ENCODE data around the gene MICAL1. TPM values are rescaled to one million over a fixed set of nuclear protein-coding genes. Genes with fewer than 3 reads are reported as not detected.
A peak's percentile ranks its signal among the peaks of the same experiment; 100 is the strongest.

Gene MICAL1
- total RNA-seq, 1 donor from 2014 or later = 50.6 TPM

DNA sequence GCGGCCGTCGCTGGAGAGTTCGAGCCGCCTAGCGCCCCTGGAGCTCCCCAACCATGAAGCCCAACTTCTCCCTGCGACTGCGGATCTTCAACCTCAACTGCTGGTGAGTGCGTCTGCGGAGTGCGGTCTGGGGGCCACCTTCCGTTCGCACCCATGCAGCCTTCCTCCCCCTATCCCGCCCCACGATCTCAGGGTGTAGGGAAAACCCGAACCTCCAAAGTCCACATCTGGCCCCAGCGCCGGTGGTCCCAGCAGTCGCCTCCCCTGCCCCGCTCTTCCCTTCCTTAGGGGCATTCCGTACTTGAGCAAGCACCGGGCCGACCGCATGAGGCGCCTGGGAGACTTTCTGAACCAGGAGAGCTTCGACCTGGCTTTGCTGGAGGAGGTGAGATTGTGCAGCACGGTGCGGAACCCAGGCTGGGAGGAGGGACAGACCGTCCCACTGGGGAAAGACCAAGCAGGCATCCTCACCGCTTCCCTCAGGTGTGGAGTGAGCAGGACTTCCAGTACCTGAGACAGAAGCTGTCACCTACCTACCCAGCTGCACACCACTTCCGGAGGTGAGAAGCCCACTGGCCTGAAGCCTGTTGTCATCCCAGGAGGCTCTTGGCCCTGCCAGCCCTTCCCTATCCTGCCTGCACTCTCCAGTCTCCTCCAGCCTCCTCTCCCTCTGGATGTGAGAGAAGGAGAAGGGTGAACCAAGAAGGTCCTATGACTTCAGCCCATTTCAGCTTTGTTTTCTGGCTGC lies 14.3 kb downstream of the MICAL1 start:
- peak overlapping the region; percentile 80 for H2AFZ ChIP-seq (replicated peaks)
- H3K27ac Mint-ChIP-seq = peak overlapping the region; percentile 94
- H3K27me3 Mint-ChIP-seq (ENCODE audit: insufficient read depth, low read depth) = peaks cover 5% of the 10 kb centered on the region
- H3K4me3 Mint-ChIP-seq = peak overlapping the region; percentile 94
- peaks cover 7% of the 10 kb centered on the region for H3K4me1 ChIP-seq
- peaks cover 16% of the 10 kb centered on the region for H3F3A ChIP-seq (ENCODE audit: low read depth)
- no peaks in the 10 kb centered on the region for H3K9me3 Mint-ChIP-seq
- peak overlapping the region; percentile 86 for H3K4me2 ChIP-seq
- H4K20me1 ChIP-seq (ENCODE audit: low read depth) = no peaks in the 10 kb centered on the region
- H3K9ac ChIP-seq = peak overlapping the region; percentile 51
- peaks cover 16% of the 10 kb centered on the region for H3K4me1 Mint-ChIP-seq
- peaks cover 11% of the 10 kb centered on the region for H3K27me3 ChIP-seq
- H3K9me3 ChIP-seq (ENCODE audit: low read depth) = no peaks in the 10 kb centered on the region
- no peaks in the 10 kb centered on the region for H3K79me2 ChIP-seq (ENCODE audit: low read depth)
- peaks cover 24% of the 10 kb centered on the region for H3K36me3 Mint-ChIP-seq
- TF ChIP-seq, protein P1, sequence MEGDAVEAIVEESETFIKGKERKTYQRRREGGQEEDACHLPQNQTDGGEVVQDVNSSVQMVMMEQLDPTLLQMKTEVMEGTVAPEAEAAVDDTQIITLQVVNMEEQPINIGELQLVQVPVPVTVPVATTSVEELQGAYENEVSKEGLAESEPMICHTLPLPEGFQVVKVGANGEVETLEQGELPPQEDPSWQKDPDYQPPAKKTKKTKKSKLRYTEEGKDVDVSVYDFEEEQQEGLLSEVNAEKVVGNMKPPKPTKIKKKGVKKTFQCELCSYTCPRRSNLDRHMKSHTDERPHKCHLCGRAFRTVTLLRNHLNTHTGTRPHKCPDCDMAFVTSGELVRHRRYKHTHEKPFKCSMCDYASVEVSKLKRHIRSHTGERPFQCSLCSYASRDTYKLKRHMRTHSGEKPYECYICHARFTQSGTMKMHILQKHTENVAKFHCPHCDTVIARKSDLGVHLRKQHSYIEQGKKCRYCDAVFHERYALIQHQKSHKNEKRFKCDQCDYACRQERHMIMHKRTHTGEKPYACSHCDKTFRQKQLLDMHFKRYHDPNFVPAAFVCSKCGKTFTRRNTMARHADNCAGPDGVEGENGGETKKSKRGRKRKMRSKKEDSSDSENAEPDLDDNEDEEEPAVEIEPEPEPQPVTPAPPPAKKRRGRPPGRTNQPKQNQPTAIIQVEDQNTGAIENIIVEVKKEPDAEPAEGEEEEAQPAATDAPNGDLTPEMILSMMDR (IDR thresholded peaks at IDR 0.05) = peak; percentile 38
- no peak for TF ChIP-seq EZH2phosphoT487 (IDR thresholded peaks at IDR 0.05)
- TF ChIP-seq EZH2 (IDR thresholded peaks at IDR 0.05) = peak; percentile 22
- peak overlapping the region; percentile 98 for H3K4me3 ChIP-seq
- DNase-seq (ENCODE audit: low spot score) = peak; percentile 75
- peak overlapping the region; percentile 66 for H3K27ac ChIP-seq
- no peaks in the 10 kb centered on the region for H3K36me3 ChIP-seq

DNA sequence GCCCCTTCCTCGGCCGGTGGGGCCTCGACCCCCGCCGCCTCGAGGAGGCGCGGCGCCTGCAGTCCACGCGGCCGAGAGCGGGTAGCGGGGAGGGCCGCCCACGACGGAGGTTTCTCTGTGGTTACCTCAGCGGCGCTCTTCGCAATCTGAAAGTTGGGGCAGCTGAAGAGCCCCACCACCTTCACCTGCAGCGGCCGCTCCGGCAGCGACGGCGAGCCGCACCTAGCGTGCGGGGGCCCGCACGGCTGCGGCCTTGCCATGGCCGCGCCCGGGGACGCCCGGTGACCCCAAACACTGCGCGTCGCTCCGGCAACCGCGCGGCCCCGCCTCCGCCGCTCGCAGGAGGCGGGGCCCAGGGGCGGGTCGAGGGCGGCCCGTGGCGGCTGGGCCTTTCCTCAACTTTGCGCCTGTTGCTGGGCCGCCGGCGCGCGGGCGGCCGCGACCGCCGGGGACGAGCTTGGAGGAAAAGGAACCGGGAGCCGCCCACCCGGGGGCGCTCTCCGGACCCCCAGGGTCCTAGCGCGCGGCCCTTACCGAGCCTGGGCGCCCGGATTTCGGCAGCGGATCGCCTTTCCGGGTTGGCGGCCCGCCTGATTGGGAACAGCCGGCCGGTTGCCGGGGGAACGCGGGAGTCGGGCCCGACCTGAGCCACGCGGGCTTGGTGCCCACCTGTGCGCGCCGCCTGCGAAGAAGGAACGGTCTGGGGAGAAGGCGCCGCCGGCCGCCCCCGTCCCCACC lies 15.1 kb downstream of the MICAL1 start, which contains the start of the genes PPIL6 and SMPD2:
Gene PPIL6, minus strand, starts transcription at position 298 of the 738 bp plus-strand sequence. Its CDS starts 38 bp downstream, at position 260.
Gene SMPD2, plus strand, starts transcription at position 394 of the 738 bp plus-strand sequence. CDS start 398 bp downstream, outside the sequence.
- H3K9ac ChIP-seq = peak within 1 kb of the TSS; percentile 51
- DNase-seq (ENCODE audit: low spot score) = peak; percentile 97
- H3K36me3 ChIP-seq = no peaks in the 10 kb centered on the region
- peak within 1 kb of the TSS; percentile 66 for H3K27ac ChIP-seq
- peak within 1 kb of the TSS; percentile 89 for H3K4me2 ChIP-seq
- Mint-ChIP-seq H3K4me1 (peaks cover 16% of the 10 kb centered on the region), H3K36me3 (peaks cover 19% of the 10 kb centered on the region), H3K27me3 (ENCODE audit: insufficient read depth, low read depth) (peaks cover 5% of the 10 kb centered on the region), H3K9me3 (no peaks in the 10 kb centered on the region), H3K27ac (peak within 1 kb of the TSS; percentile 94), H3K4me3 (peak within 1 kb of the TSS; percentile 94)
- peaks cover 16% of the 10 kb centered on the region for H3F3A ChIP-seq (ENCODE audit: low read depth)
- peak within 1 kb of the TSS; percentile 98 for H2AFZ ChIP-seq (replicated peaks)
- peaks cover 7% of the 10 kb centered on the region for H3K4me1 ChIP-seq
- peak within 1 kb of the TSS; percentile 98 for H3K4me3 ChIP-seq
- TF ChIP-seq EZH2phosphoT487 (IDR thresholded peaks at IDR 0.05) (no peak), EZH2 (IDR thresholded peaks at IDR 0.05) (peak; percentile 44)
- TF ChIP-seq, protein P1 (IDR thresholded peaks at IDR 0.05) = peak; percentile 47
- H3K9me3 ChIP-seq (ENCODE audit: low read depth) = no peaks in the 10 kb centered on the region
- no peaks in the 10 kb centered on the region for H4K20me1 ChIP-seq (ENCODE audit: low read depth)
- H3K79me2 ChIP-seq (ENCODE audit: low read depth) = no peaks in the 10 kb centered on the region
- H3K27me3 ChIP-seq = peaks cover 11% of the 10 kb centered on the region

DNA sequence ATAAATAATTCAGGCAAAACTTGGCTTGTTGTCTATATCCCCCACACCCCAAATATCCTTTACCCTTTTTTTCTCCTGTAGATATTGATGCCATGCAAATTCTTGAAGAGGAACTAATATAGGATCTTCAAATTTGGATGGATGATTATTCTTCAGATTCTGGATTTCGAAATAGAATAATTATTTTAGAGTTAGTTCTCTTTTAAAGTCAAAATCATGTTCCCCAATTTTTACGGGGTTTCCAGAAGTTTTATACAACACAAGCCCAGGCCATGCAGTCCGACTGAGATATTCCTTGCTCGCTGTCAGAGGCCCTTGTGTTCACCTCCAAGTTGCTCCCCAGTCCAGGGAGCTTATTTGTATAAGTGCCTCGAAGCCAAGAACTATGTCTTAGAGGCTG lies 19.5 kb downstream of the MICAL1 start:
- H3K27ac ChIP-seq = no peak overlapping the region
- Mint-ChIP-seq H3K4me1 (peaks cover 4% of the 10 kb centered on the region), H3K36me3 (peaks cover 14% of the 10 kb centered on the region), H3K4me3 (no peak overlapping the region), H3K9me3 (no peaks in the 10 kb centered on the region), H3K27me3 (ENCODE audit: insufficient read depth, low read depth) (peaks cover under 1% of the 10 kb centered on the region), H3K27ac (no peak overlapping the region)
- H3K4me1 ChIP-seq = no peaks in the 10 kb centered on the region
- H3K4me3 ChIP-seq = no peak overlapping the region
- no peak for DNase-seq (ENCODE audit: low spot score)
- H3K27me3 ChIP-seq = peaks cover 11% of the 10 kb centered on the region
- peaks cover 11% of the 10 kb centered on the region for H3F3A ChIP-seq (ENCODE audit: low read depth)
- no peaks in the 10 kb centered on the region for H3K36me3 ChIP-seq
- TF ChIP-seq, protein P1 (IDR thresholded peaks at IDR 0.05) = no peak
- no peaks in the 10 kb centered on the region for H3K79me2 ChIP-seq (ENCODE audit: low read depth)
- no peaks in the 10 kb centered on the region for H3K9me3 ChIP-seq (ENCODE audit: low read depth)
- H3K4me2 ChIP-seq = no peak overlapping the region
- H3K9ac ChIP-seq = no peak overlapping the region
- H4K20me1 ChIP-seq (ENCODE audit: low read depth) = no peaks in the 10 kb centered on the region
- H2AFZ ChIP-seq (replicated peaks) = no peak overlapping the region

Measured in neural progenitor cell (in vitro differentiated cells).